Measurements from ENCODE around the gene KCNA2. TPM values are rescaled to one million over a fixed set of nuclear protein-coding genes. Genes with fewer than 3 reads are reported as not detected.
A peak's percentile ranks its signal among the peaks of the same experiment; 100 is the strongest.

KCNA2 gene
- total and polyA plus RNA-seq, 5 experiments from 2014 or later: 0.22 to 0.23 TPM; not detected in 3

DNA sequence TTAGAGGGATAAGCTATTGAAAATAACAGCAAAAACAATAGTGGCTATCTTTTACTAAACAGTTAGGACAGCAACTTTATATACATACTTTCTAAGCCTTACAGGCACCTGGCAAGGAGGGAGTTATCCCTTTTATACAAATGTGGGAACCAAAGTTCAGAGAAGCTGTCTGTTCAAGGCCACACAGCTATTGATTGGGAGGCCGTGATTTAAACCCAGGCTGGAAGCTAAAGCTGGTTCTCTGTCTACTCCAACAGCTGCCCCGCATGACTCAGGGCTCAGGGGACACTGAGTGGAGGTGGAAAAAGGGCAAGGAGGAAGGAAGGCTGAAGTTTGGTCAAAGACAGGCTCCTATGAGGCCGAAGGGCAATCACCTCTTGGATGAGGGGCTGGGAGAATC, 26.7 kb downstream of the KCNA2 start:
- H3K27me3 Mint-ChIP-seq: peaks cover 0 to 16% (median 5%) of the 10 kb centered on the region in 5 donors
- no peaks in the 10 kb centered on the region for H3K4me1 Mint-ChIP-seq
- H3K27ac Mint-ChIP-seq: no peak overlapping the region
- H3K9me3 Mint-ChIP-seq: peaks cover 0 to 2% (median 0%) of the 10 kb centered on the region in 9 donors
- POLR2A ChIA-PET: no interaction called here
- no peak for ATAC-seq
- H3K36me3 Mint-ChIP-seq: no peaks in the 10 kb centered on the region
- no peak for DNase-seq
- H3K4me3 Mint-ChIP-seq: no peak overlapping the region

GRCh38 chr1:110576441-110576840, 29.7 kb downstream of the KCNA2 start:
- ATAC-seq (no peak), DNase-seq (no peak)
- H3K4me3 Mint-ChIP-seq: no peak overlapping the region
- no peaks in the 10 kb centered on the region for H3K4me1 Mint-ChIP-seq
- H3K27ac Mint-ChIP-seq: no peak overlapping the region
- POLR2A ChIA-PET: no interaction called here
- H3K27me3 Mint-ChIP-seq: peaks cover 2 to 19% (median 12%) of the 10 kb centered on the region in 5 donors
- H3K9me3 Mint-ChIP-seq: peaks cover 0 to 2% (median 0%) of the 10 kb centered on the region in 9 donors
- no peaks in the 10 kb centered on the region for H3K36me3 Mint-ChIP-seq

- ATAC-seq: no peak
- Mint-ChIP-seq H3K27me3 (peaks cover 10 to 27% (median 19%) of the 10 kb centered on the region in 5 donors), H3K9me3 (no peaks in the 10 kb centered on the region), H3K4me3 (no peak overlapping the region), H3K4me1 (no peaks in the 10 kb centered on the region), H3K36me3 (no peaks in the 10 kb centered on the region), H3K27ac (no peak overlapping the region)
- no peak for DNase-seq
- POLR2A ChIA-PET: no interaction called here
These were observed 32.8 kb downstream of the KCNA2 start for GRCh38 chr1:110573314-110573713.

DNA sequence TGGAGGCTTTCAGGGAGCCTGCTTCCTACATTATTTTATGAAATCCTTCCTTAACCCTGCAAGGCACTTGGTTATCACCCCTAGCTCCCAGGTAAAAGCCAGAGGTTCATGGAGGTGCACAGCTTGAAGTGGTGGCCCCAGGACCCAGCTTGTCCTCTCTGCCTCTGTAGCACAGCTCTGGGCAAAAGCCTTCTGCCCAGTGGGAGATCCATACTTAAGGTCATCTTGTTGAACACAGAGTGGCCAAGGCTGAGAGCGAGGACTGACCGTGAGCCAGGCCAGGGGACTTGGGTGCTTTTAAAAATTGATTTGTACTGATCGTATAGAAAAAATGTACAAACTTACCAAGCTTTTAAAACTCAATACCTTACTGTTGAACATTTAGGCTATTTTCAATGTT, 33.4 kb downstream of the KCNA2 start:
- Mint-ChIP-seq H3K4me3 (no peak overlapping the region), H3K36me3 (no peaks in the 10 kb centered on the region), H3K9me3 (no peaks in the 10 kb centered on the region), H3K27me3 (peaks cover 10 to 27% (median 19%) of the 10 kb centered on the region in 5 donors), H3K4me1 (no peaks in the 10 kb centered on the region), H3K27ac (no peak overlapping the region)
- no peak for ATAC-seq
- POLR2A ChIA-PET: no interaction called here
- DNase-seq: no peak

GRCh38 chr1:110570901-110571300, 35.3 kb downstream of the KCNA2 start:
- H3K27me3 Mint-ChIP-seq: peaks cover 15 to 33% (median 19%) of the 10 kb centered on the region in 5 donors
- POLR2A ChIA-PET: no interaction called here
- DNase-seq: no peak

DNA sequence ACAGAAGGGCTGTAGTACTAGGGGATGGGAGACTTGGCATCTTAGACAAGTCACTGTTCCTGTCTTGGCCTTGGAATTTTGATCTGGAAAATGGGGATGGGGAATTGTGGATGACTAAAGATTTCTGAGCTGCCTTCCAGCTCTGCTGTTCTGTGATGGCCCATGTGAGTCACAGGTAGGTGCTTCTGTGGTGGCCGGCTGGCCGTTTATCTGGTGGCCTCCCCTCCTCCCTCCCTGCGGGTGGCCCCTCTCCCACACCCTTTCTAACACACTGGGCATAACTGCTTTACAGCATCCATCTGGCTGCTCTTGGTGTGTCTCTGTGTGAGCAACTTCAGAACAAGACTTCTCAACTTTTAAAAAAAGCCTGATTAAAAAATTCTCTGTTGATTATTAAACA, 35.9 kb downstream of the KCNA2 start:
- ATAC-seq (no peak), DNase-seq (no peak)
- POLR2A ChIA-PET: no interaction called here
- Mint-ChIP-seq H3K27ac (no peak overlapping the region), H3K27me3 (peaks cover 17 to 39% (median 19%) of the 10 kb centered on the region in 5 donors), H3K36me3 (no peaks in the 10 kb centered on the region), H3K4me3 (no peak overlapping the region), H3K9me3 (no peaks in the 10 kb centered on the region), H3K4me1 (no peaks in the 10 kb centered on the region)

More at GRCh38 chr1:110570901-110571300, 35.3 kb downstream of the KCNA2 start:
- H3K36me3 Mint-ChIP-seq: no peaks in the 10 kb centered on the region
- H3K27ac Mint-ChIP-seq: no peak overlapping the region
- ATAC-seq: no peak
- H3K4me3 Mint-ChIP-seq: no peak overlapping the region
- H3K9me3 Mint-ChIP-seq: no peaks in the 10 kb centered on the region
- no peaks in the 10 kb centered on the region for H3K4me1 Mint-ChIP-seq

DNA sequence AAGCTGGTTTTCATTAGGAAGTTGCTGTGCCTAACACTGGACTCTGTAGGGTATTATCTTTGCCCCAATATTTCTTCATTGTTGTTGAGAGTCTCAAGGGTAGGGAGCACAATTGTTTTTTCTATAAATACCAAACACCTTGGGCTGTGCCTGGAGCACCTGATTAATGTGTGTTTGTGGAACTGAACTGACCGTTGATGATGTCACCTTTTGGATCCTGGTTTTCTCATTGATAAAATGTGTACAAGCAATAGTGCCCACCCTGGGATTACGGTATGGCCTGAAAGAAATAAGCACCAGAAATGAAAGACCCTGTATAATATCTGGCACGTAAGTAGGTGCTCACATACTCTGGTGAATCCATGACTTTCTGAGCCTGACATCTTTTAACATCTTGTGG, 39.3 kb downstream of the KCNA2 start:
- Mint-ChIP-seq H3K27me3 (peaks cover 17 to 43% (median 20%) of the 10 kb centered on the region in 5 donors), H3K4me3 (no peak overlapping the region), H3K36me3 (no peaks in the 10 kb centered on the region), H3K27ac (no peak overlapping the region), H3K9me3 (no peaks in the 10 kb centered on the region), H3K4me1 (no peaks in the 10 kb centered on the region)
- POLR2A ChIA-PET: no interaction called here
- ATAC-seq: no peak
- no peak for DNase-seq

GRCh38 chr1:110565565-110565964, 40.6 kb downstream of the KCNA2 start:
- Mint-ChIP-seq H3K27me3 (peaks cover 11 to 30% (median 13%) of the 10 kb centered on the region in 5 donors), H3K9me3 (no peaks in the 10 kb centered on the region), H3K4me3 (no peak overlapping the region)

DNA sequence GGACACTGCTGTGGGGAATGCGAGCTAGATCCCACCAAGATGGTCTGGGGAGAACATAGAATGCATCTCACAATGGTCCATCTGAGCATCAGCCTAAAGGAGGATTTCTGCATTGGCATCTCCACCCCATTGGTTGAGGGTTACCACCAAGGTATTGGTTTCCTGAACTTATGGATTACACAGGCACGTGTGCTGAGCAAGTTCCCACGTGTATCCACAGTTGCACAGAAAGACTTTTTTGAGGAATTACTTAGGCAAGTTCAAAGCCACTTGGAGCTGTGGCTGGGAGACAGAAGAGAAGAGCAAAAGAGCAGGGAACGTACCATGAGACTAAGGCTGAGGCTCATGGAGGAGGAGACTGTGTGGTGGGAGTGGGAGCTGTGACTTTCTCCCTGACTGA, 43.1 kb downstream of the KCNA2 start:
- Mint-ChIP-seq H3K4me3 (no peak overlapping the region), H3K27me3 (peaks cover 13 to 34% (median 20%) of the 10 kb centered on the region in 5 donors), H3K36me3 (no peaks in the 10 kb centered on the region), H3K4me1 (no peaks in the 10 kb centered on the region), H3K27ac (no peak overlapping the region), H3K9me3 (no peaks in the 10 kb centered on the region)
- DNase-seq (no peak), ATAC-seq (no peak)
- POLR2A ChIA-PET: no interaction called here

More at GRCh38 chr1:110565565-110565964, 40.6 kb downstream of the KCNA2 start:
- ATAC-seq: no peak
- Mint-ChIP-seq H3K36me3 (no peaks in the 10 kb centered on the region), H3K4me1 (no peaks in the 10 kb centered on the region), H3K27ac (peak overlapping the region in 1 of 10 donors; percentile 35)
- no peak for DNase-seq
- POLR2A ChIA-PET: interaction anchor here (0.6 to 0.7 kb wide), 2 partner anchors 40 to 460 kb away, joined by 3 read pairs; no protein-coding TSS in a partner anchor

DNA sequence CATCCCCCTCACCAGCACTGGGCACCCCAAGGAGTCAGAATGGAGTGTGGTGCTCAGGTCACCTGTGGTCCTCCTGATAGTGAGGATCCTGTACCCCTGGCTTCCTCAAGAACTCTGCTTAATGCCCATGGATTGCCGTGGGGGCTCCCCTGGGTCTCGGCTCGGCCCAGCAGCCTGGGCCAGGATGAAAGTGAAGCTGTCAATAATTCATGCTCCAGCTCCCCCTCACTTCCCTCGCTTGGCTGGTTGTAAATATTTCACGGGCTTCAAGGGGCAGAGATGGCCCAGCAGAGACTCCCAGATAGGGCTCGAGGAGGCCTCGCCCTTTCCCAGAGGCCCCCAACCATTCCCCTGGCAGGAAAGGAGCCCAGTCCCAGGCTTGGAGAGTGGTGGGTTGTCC, 44.6 kb downstream of the KCNA2 start:
- H3K36me3 Mint-ChIP-seq: no peaks in the 10 kb centered on the region
- POLR2A ChIA-PET: no interaction called here
- no peak overlapping the region for H3K27ac Mint-ChIP-seq
- ATAC-seq (no peak), DNase-seq (no peak)
- H3K4me3 Mint-ChIP-seq: no peak overlapping the region
- no peaks in the 10 kb centered on the region for H3K4me1 Mint-ChIP-seq
- H3K27me3 Mint-ChIP-seq: peaks cover 15 to 47% (median 27%) of the 10 kb centered on the region in 5 donors
- no peaks in the 10 kb centered on the region for H3K9me3 Mint-ChIP-seq

DNA sequence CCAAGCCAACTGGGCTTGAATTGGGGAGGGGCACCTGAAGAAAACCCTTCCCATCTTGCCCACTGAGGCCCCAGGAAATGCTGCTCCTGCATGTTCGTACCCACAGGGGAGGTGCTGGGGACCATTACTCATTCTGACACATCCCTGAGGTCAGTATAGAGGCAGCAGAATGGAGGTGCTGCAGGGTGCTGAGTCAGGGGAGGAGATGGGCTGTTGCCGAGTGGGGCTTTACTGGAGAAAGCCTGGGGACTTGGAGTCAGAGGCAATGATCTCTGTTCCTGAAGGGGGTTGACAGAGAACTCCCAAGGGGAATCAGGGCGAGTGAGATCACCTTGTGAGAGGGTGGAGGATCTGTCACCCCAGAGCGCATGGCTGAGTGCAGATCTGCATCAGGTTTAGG, 47.0 kb downstream of the KCNA2 start:
- no peak for ATAC-seq
- no peak overlapping the region for H3K4me3 Mint-ChIP-seq
- peaks cover 0 to 4% (median under 1%) of the 10 kb centered on the region in 4 donors for H3K4me1 Mint-ChIP-seq
- DNase-seq: no peak
- POLR2A ChIA-PET: no interaction called here
- H3K27ac Mint-ChIP-seq: no peak overlapping the region
- H3K27me3 Mint-ChIP-seq: peaks cover 18 to 51% (median 35%) of the 10 kb centered on the region in 5 donors
- no peaks in the 10 kb centered on the region for H3K9me3 Mint-ChIP-seq
- no peaks in the 10 kb centered on the region for H3K36me3 Mint-ChIP-seq

DNA sequence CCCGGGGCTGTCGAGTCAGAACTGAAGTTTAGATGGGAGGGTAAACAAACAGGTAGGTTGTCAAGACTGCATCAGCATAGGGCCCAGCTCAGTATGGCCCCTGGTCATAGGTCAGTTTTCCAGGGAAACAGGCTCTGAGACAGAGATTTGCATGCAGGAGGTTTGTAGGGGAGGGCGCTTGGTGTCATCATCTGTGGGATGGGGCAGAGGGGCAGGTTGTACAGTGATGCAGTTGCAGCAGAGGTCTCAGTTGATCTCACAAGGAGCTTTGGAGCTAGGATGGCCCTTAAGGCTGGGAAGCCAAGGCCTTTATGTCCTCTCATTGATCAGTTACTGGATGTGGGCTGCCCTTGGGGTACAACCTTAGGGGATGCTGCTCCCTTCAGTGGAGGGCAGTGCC, 48.7 kb downstream of the KCNA2 start:
- H3K27me3 Mint-ChIP-seq: peaks cover 29 to 58% (median 49%) of the 10 kb centered on the region in 5 donors
- H3K4me3 Mint-ChIP-seq: no peak overlapping the region
- POLR2A ChIA-PET: no interaction called here
- no peaks in the 10 kb centered on the region for H3K9me3 Mint-ChIP-seq
- DNase-seq (no peak), ATAC-seq (no peak)
- peaks cover 0 to 4% (median under 1%) of the 10 kb centered on the region in 4 donors for H3K4me1 Mint-ChIP-seq
- H3K27ac Mint-ChIP-seq: no peak overlapping the region
- H3K36me3 Mint-ChIP-seq: no peaks in the 10 kb centered on the region

- Mint-ChIP-seq H3K4me1 (peaks cover 0 to 4% (median under 1%) of the 10 kb centered on the region in 4 donors), H3K27ac (no peak overlapping the region), H3K36me3 (no peaks in the 10 kb centered on the region), H3K27me3 (peaks cover 30 to 68% (median 56%) of the 10 kb centered on the region in 5 donors), H3K4me3 (no peak overlapping the region), H3K9me3 (no peaks in the 10 kb centered on the region)
- ATAC-seq (no peak), DNase-seq (no peak)
- POLR2A ChIA-PET: interaction anchor here (1.3 kb wide), 1 partner anchor 317 kb away, joined by 3 read pairs; no protein-coding TSS in a partner anchor
These were observed 49.7 kb downstream of the KCNA2 start for GRCh38 chr1:110556471-110556807.

GRCh38 chr1:110555807-110556470, 50.2 kb downstream of the KCNA2 start:
- Mint-ChIP-seq H3K27ac (no peak overlapping the region), H3K36me3 (no peaks in the 10 kb centered on the region), H3K4me3 (peak overlapping the region in 5 of 10 donors; percentile 20 to 49 (median 41)), H3K4me1 (peaks cover 0 to 4% (median under 1%) of the 10 kb centered on the region in 4 donors), H3K27me3 (peaks cover 31 to 73% (median 59%) of the 10 kb centered on the region in 5 donors), H3K9me3 (no peaks in the 10 kb centered on the region)
- no peak for ATAC-seq
- POLR2A ChIA-PET: interaction anchor here (1.3 kb wide), 2 partner anchors 228 to 318 kb away, joined by 3 to 4 read pairs; no protein-coding TSS in a partner anchor
- peak in 1 of 10 donors; percentile 4 for DNase-seq
